ENCODE results near the gene PIP4K2B. TPM values are rescaled to one million over a fixed set of nuclear protein-coding genes. Genes with fewer than 3 reads are reported as not detected.

The PIP4K2B gene
- total RNA-seq, 2 donors from 2014 or later: 20.2 to 30.3 TPM

DNA sequence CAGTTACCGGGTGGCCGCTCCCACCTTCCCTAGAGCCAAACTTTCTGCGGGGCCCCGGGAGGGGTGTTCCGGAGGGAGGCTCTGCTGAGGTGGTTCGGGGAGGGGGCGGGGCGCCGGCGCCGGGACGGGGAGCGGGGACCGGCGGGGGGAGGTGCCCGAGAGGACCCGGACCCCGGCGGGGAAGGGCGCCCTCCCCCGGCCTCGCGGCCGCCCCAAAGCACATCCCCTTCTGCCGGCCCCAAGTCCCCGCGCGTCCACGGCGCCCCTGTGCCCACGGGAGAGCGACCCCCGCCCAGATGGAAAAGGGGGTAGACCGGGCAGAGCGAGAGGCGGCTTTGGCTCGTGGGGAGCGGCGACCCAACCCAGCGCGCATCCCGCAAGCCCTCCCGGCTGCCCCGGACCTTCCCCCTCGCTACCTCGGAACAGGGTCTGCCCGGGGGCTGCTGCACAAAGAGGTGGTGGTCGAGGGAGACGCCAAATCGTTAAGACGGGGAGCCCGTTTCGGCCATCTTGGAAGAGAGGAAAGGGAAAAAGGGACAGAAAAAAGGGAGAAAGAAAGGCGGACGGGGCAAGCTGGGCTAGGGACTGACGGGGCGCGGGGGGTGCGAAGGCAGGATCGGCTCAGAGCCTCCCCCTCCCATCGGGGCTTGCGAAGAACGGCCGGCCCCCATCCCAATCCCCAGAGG lies 51.8 kb downstream of the PIP4K2B start:
- Histone ChIP-seq H3K4me3 (peak overlapping the region; percentile 79 to 89), H3K27ac (peak overlapping the region; percentile 61 to 89 (median 76)), H3K36me3 (replicated peaks in 1 of 2; ENCODE audit: insufficient read depth in 1 of 2, low read depth in 2 of 2) (no peaks in the 10 kb centered on the region), H3K9me3 (no peaks in the 10 kb centered on the region), H3K27me3 (no peaks in the 10 kb centered on the region), H3K4me1 (peaks cover 70% of the 10 kb centered on the region)
- TF ChIP-seq, protein P1, sequence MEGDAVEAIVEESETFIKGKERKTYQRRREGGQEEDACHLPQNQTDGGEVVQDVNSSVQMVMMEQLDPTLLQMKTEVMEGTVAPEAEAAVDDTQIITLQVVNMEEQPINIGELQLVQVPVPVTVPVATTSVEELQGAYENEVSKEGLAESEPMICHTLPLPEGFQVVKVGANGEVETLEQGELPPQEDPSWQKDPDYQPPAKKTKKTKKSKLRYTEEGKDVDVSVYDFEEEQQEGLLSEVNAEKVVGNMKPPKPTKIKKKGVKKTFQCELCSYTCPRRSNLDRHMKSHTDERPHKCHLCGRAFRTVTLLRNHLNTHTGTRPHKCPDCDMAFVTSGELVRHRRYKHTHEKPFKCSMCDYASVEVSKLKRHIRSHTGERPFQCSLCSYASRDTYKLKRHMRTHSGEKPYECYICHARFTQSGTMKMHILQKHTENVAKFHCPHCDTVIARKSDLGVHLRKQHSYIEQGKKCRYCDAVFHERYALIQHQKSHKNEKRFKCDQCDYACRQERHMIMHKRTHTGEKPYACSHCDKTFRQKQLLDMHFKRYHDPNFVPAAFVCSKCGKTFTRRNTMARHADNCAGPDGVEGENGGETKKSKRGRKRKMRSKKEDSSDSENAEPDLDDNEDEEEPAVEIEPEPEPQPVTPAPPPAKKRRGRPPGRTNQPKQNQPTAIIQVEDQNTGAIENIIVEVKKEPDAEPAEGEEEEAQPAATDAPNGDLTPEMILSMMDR (IDR thresholded peaks at IDR 0.05): peak in 1 of 7 experiments; percentile 5
- peak in 1 of 3 donors; percentile 16 for TF ChIP-seq POLR2A (IDR thresholded peaks at IDR 0.05)
- intact Hi-C loops (cut with DNase I): no loop called here
- ATAC-seq: no peak
- DNase-seq: peak in 1 of 4 donors; percentile 66
- 1% methylated on average over 39 to 55 of the region's 64 CpGs for WGBS, 2 donors

DNA sequence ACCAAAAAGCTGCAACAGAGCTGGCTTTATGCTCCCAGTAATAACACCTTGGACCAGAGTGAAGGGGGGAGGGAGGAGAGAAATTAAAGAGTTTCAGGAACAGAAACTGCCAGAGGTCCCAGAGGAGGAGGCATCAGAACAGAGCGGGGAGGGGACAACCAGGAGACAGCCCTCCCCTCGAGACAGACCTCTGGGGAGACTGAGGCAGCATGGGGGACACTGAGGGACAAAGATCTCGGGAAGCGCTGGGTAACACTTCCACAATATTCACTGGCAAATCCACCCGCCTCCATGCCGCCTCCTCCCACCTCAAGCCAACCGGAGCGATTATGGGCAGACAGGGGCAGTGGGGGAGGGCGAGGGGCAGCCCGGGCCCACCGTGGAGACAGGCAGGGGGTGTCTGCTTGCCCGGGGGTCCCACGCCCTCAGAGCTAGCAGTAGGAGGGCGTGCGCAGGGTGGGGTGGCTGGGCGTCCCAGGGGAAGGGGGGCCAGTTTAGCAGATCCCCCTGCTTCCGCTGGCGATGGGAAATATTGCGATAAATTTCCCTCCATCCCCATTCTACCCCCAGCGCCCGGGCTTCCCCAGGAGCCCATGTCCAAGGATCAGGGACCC lies 52.4 kb downstream of the PIP4K2B start:
- ATAC-seq: no peak
- intact Hi-C loops (cut with DNase I): no loop called here

DNA sequence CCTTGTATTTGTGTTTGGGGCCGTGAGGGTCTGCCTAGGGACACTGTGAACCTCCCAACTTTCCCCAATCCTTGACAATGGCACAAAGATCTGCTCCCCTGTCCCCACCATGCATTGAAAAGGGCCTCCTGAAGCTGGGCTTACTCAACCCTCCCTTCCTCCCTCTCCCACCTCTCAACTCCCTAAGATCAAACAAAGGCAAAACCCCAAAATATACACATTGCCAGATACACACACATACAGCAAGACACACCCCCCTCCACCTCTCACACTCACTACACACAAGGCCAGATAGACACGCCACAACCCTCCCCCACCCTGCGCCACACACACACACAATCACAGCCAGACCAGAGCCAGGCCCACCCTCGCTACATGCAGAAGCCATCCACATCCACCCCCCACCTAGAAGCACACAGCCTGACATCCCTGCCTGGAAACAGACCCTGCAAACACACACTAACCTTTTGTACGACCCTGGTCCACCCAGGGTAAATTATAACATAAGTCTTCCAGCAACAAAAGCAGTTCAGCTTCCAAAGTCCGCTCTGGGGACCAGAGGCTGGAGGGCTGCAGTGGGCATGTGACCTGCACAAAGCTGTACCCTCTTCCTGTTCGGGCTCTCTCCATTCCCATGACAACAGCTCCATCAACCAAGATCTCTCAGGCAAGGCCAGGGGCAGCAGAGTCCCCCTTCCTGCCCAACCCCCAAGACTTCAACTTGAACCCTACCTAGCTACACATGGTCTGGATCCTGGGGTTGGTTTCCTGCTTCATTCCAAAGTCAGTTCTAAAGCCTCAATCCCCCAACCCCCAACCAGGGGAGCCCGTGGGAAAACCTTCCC lies 53.1 kb downstream of the PIP4K2B start:
- 47 to 57% methylated on average over 6 to 8 of the region's 8 CpGs for WGBS, 2 donors
- H3K36me3 ChIP-seq (replicated peaks in 1 of 2; ENCODE audit: insufficient read depth in 1 of 2, low read depth in 2 of 2): no peaks in the 10 kb centered on the region
- DNase-seq: no peak
- ATAC-seq: no peak
- H3K4me3 ChIP-seq: no peak overlapping the region
- no peaks in the 10 kb centered on the region for H3K9me3 ChIP-seq
- TF ChIP-seq, protein P1 (IDR thresholded peaks at IDR 0.05): no peak
- TF ChIP-seq POLR2A (IDR thresholded peaks at IDR 0.05): no peak
- intact Hi-C loops (cut with DNase I): no loop called here
- H3K27me3 ChIP-seq: no peaks in the 10 kb centered on the region
- H3K4me1 ChIP-seq: peaks cover 75% of the 10 kb centered on the region
- peak overlapping the region; percentile 61 to 89 (median 76) for H3K27ac ChIP-seq

More for the DNA sequence above, 52.4 kb downstream of the PIP4K2B start:
- H3K9me3 ChIP-seq: no peaks in the 10 kb centered on the region
- peak overlapping the region; percentile 79 to 89 for H3K4me3 ChIP-seq
- WGBS, 2 donors: 5 to 21% methylated on average over 6 to 21 of the region's 21 CpGs
- H3K4me1 ChIP-seq: peaks cover 75% of the 10 kb centered on the region
- H3K27ac ChIP-seq: peak overlapping the region; percentile 61 to 89 (median 76)
- no peaks in the 10 kb centered on the region for H3K36me3 ChIP-seq (replicated peaks in 1 of 2; ENCODE audit: insufficient read depth in 1 of 2, low read depth in 2 of 2)
- TF ChIP-seq POLR2A (IDR thresholded peaks at IDR 0.05): peak in 1 of 3 donors; percentile 2
- TF ChIP-seq, protein P1 (IDR thresholded peaks at IDR 0.05): no peak
- DNase-seq: no peak
- H3K27me3 ChIP-seq: no peaks in the 10 kb centered on the region

DNA sequence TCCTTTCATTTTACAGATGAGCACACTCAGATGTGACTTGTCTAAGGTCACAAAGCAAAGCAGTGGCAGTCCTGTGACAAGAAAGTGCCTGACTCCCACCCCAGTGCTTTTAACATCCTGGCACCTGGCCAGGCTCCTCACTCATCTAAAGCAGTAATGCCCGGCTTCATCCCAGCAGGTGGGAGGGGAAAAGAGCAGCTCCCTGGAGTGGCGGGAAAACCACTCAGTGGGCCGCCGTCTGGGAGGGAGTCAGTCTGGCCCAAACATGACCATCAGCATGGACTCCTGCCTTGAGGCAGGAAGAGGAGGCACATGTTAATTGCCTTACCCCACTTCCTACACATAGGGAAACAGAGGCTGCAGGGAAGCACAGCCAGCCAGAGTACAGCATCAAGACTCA lies 53.8 kb downstream of the PIP4K2B start:
- peak overlapping the region in 3 of 4 donors; percentile 5 to 89 (median 74) for H3K27ac ChIP-seq
- H3K27me3 ChIP-seq: no peaks in the 10 kb centered on the region
- peaks cover 75% of the 10 kb centered on the region for H3K4me1 ChIP-seq
- no peak overlapping the region for H3K4me3 ChIP-seq
- no peak for DNase-seq
- no peak for ATAC-seq
- intact Hi-C loops (cut with DNase I): no loop called here
- TF ChIP-seq POLR2A (IDR thresholded peaks at IDR 0.05): no peak
- TF ChIP-seq, protein P1 (IDR thresholded peaks at IDR 0.05): no peak
- 45 to 49% methylated on average over 4 of the region's 4 CpGs for WGBS, 2 donors
- H3K36me3 ChIP-seq (replicated peaks in 1 of 2; ENCODE audit: insufficient read depth in 1 of 2, low read depth in 2 of 2): no peaks in the 10 kb centered on the region
- no peaks in the 10 kb centered on the region for H3K9me3 ChIP-seq

Measured in body of pancreas (tissue), 4 donors.